NCI-H1105 (cell line): ENCODE measurements around the gene ADCY2.

Experiments
- DNase-seq: peaks from one replicate; lab custom pipeline; 2025; lab: John Stamatoyannopoulos, UW

The ADCY2 gene

GRCh38 chr5:7395947-7396712 lies at the start of gene ADCY2:
Gene ADCY2, plus strand, starts transcription at chr5:7396138. Its CDS starts 159 bp downstream, at chr5:7396297.
- no peak for DNase-seq

DNA sequence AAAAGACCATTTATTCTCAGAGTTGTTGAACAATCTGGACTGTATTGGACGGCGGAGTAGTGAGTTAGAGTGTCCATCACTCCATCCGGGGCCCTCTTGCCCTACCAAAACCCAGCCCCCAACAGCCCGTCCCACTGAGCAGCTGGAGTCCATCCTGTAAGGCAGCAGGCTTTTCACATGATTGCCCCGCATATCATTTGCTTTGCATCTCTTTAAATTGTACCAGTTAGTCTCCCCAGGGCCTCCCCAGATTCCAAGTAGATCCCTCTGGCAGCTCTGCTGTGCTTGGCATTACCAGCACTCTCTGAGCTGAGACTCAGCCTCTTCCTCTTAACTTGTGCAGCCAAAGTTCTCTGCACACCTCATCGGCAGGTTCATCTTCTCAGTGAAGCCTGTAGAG lies 48.6 kb upstream of the ADCY2 start:
- DNase-seq, result no peak

DNA sequence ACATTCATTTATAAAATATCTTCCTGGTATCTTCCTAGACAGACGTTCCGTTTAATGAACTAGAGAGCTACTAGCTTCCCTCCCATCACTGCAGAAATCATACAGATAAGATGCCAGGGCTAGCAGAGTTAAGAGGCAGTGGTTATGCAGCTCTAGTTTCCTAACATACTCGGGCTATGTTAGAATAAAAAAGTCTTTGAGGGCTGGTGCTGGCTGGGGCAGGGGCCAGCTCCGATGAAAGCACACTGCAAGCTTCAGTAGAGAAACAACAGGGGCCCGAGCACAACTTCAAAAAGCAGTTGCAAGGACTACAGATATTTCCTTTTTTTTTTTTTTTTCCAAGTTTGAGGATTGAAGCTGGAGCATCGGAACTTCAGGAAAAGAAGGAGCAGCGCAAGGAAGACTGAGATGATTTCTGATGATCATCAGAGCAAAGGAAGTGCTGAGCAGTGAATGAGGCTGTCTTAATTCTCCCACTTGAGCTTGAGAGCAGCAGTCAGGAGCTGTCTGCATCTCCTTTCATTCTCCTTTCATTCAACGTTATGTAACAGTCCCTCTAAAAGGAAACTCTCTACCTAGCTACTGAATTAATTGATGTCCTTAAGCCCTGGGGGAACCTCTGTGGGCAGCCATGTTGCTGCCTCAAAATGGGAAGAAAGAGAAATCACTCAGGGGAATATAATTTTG lies 47.6 kb upstream of the ADCY2 start:
- no peak for DNase-seq

DNA sequence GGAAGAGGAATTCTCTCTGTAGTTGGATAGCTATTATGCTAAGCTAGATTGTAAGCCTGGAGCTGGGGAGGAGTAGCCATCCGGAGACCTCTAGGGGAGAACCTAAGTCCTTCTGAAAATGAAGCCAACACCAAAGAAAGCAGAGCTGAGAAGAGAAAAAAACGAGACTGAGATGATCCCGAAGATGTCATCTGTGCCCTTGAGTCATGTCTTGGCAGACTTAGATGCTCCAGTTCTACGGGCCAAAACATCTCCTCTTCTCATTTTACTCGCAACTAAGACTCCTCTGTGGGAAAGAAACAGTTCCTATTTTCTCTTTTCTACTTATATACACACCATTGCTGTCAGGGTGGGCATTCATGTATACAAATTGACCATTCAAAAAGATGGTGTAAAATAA lies 34.3 kb upstream of the ADCY2 start:
- DNase-seq, result no peak

- no peak for DNase-seq
Observed at GRCh38 chr5:7363067-7363677, 32.8 kb upstream of the ADCY2 start.

- DNase-seq, result no peak
Observed at GRCh38 chr5:7364226-7364875, 31.6 kb upstream of the ADCY2 start.

DNA sequence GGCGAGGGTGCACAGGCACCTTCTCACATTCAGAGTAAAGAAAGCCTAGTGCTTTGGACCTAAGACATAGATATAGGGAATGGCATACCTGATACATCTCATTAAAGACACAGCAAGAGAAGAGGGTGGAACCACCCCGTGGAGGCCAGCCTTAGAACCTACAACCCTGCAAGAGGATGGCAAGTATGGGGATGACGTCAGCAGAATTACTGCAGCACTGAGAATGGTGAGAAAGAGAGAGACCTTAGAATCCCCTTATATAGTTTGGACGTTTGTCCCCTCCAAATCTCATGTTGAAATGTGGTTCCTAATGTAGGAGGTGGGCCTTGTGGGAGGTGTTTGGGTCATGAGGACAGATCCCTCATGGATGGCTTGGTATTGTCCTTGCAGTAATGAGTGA lies 28.2 kb upstream of the ADCY2 start:
- DNase-seq, result no peak

DNA sequence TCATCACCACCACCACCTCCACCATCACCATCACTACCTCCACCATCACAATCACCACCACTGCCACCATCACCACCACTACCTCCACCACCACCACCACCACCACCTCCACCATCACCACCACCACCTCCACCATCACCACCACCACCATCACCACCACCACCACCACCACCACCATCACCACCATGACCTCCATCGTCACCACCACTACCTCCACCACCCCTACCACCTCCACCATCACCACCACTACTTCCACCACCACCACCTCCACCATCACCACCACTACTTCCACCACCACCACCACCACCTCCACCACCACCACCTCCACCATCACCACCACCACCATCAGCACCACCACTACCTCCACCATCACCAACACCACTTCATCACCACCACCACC lies 23.5 kb upstream of the ADCY2 start:
- no peak for DNase-seq

DNA sequence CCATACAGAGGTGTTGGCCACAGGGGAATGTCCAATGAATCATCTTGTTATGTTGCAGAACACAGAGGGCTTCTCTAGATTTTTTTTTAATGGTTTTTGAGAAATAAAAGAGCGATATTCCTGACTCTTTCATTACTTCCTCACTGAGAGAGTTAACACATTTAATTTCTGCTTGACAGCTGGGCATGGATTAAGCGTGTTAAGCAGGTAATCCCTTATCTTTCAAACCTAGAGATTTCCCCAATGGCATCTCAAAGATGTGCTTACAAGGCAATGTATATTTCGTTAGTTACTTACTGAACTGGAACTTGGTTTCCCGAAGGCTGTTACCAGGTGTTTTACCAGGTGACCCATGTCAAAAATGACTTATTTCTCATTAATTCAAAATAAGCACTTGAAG lies 21.8 kb upstream of the ADCY2 start:
- DNase-seq, result no peak

GRCh38 chr5:7375457-7375856 lies 20.5 kb upstream of the ADCY2 start:
- DNase-seq, result no peak

- DNase-seq, result no peak
Observed at GRCh38 chr5:7376871-7377270, 19.1 kb upstream of the ADCY2 start.

- no peak for DNase-seq
Observed at GRCh38 chr5:7377761-7378160, 18.2 kb upstream of the ADCY2 start.

DNA sequence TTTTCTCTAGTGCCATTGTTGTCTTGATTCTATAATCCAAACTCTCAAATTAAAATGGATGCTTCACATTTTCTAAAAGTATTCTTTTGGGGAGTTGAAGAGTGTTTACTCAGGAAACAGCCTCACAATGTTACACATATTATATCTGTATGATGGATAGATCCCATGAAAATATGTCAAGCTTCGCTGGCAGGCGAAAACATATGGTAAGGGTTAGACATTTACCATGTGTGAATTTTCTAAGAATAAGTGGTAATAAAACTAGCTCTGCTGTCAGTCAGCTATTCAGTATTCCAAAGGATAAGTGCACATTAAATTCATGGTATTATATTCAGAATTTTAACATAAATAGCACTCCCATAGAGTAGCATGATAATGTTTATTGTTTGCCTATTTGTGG lies 13.3 kb upstream of the ADCY2 start:
- no peak for DNase-seq

DNA sequence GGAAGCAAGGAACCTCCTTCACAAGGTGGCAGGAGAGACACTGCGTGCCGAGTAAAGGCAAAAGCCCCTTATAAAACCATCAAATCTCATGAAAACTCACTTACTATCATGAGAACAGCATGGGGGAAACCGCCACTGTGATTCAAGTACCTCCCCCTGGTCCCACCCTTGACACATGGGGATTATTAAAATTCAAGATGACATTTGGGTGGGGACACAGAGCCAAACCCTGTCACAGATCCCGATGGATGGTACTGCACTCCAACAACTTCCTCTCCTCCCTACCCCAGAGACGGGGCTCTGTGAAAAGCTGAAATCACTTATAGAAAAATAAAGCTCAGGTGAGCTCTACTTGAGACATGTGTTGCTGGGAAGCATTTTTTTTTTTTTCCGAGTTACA lies 10.3 kb upstream of the ADCY2 start:
- no peak for DNase-seq

DNA sequence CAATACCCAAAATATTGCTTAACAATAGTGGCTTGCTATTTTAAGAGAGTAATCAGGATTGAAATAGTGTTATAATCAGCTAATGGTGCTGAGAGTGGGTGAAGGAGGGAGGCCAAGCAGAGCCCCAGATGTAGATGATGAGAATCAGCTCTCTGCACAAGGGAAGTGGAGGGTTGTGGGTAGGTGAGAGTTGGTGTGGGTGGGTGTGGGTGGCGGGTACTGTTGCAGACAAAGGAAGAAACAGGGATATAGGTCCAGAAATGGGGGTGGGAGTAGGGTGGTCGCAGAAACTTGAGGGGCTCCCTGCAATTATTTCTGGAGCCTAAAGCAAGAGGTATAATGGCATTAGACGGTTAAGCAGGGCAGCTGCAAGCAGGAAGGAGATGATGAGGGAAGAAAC lies 7.4 kb upstream of the ADCY2 start:
- no peak for DNase-seq

DNA sequence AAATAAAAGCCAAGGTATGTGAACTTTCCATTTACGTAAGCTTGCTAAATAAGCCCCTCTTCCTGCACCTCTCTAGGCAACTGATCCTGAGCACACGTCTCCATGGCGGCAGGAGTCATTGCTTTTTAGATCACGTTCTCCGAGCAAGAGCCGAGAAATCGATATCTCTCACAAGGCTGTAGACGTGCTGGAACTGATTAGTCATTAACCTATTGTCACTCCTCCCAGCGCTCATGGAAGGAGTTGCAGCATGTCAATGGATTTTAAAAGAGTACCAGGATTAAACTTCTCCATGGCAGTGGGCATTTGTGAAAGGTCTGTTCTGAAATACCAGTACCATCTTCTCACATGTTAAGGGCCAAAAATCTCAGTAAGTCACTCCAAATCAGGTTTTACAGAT lies 4.7 kb upstream of the ADCY2 start:
- DNase-seq, result no peak

DNA sequence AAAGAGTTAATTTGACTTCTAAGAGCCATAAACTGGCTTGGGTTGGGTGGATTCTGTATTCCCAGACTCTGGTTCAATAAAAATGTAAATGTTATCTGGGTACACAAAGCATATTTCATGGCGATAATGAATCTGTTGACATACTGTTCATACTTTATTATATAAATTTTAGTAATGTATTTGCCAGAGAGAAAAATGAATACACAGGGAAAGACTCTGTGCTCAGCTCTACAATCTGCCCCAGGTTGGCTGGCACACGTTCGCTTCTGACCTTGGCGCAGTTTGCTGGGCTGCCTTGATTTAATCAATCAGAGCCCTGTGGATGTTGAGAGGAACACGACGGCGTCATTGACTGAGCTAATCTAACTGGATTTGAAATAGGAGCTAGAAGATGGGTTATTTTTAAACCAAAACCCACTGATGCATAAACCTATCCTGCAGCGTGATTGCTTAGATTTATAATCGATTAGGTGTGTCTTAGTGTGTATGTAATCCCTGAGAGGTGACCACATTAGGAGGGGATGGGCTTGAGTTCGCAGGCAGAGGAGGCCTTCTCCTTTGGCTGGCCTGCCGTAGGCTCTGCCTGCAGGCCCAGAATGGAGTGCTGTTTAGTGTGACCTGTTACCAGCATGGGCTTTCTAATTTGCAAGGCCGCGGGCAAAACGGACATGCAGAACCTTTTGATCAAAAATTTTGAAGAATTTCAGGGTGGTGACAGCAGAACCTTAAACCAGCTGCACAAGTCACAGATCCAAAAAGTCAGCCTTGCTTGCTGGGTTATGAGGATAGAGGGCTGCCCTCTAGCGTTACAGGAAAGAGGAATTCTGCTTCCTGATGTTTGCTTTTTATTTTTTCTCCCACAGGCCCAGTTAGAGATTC lies 3.9 kb upstream of the ADCY2 start:
- DNase-seq, result peak; percentile 63

DNA sequence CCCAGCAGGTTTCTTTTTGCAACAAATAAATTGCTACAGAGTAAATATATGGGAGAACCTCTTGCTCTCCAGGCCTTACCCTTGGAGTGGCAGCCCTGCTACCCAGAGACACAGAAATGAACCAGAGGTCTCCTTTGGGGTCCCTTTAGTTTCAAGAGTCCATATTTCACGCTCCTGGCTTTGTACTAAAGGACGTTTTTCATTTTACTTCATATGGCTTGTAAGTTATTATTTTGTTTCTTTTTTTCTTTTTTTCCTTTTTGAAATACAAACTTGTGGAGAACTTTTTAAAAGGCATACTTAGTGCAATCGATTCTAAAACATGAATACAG lies 3.3 kb upstream of the ADCY2 start:
- DNase-seq, result no peak

- DNase-seq, result no peak
Observed at GRCh38 chr5:7393921-7394799, 1.8 kb upstream of the ADCY2 start.

DNA sequence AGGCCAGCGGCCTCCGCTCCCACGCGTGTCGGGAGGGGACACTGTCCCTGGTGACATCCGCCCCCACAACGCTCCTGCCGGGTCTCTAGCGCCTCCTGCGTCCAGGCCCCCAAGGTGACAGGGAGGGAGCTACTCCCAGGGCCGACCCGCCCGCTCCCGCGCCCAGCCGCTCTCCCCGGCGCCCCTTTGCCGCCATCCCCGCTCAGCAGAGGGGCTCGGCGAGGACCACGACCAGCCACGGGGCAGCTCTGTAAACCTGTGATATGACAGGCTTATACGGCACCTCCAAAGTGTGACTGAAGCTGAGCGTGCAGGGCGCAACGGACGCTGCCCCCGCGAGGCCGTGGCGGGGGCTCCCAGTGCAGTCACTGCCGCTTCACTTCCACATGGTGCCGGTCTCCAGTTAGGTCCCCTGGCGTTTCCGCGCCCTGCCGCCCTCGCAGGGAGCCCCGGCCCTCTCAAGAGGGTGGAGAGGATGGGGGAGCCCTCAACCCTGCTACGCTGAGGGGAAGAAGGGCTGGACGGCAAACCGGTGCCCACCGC lies 978 bp upstream of the ADCY2 start:
- no peak for DNase-seq
